Daoy (cell line): ENCODE data around the gene FAM83F. TPM values are rescaled to one million over a fixed set of nuclear protein-coding genes. Genes with fewer than 3 reads are reported as not detected.

ENCODE experiments used
- DNase-seq: peaks from one replicate; pipeline ENCODE4 v3.0.0-alpha.2; 2015; ENCODE audit warnings: low read depth
- total RNA-seq: library from RNA; depleted of rRNA; stranded (reverse); fragments of >200 nt; shearing (Covaris generic); gene quantifications from 2 replicates; pipeline ENCODE4 v1.2.3, GENCODE V29; 2014

Gene FAM83F
- total RNA-seq, 1 experiment from 2014 or later = 0.06 TPM

GRCh38 chr22:40036126-40036525 lies 41.4 kb downstream of the FAM83F start:
- DNase-seq = no peak

GRCh38 chr22:40036591-40037225 lies 42.0 kb downstream of the FAM83F start:
- peak; percentile 80 for DNase-seq

GRCh38 chr22:40037320-40037719 lies 42.6 kb downstream of the FAM83F start:
- DNase-seq = no peak

- no peak for DNase-seq
These were observed 44.8 kb downstream of the FAM83F start for GRCh38 chr22:40039482-40040115.

GRCh38 chr22:40040927-40041326 lies 46.2 kb downstream of the FAM83F start:
- DNase-seq = peak; percentile 21

GRCh38 chr22:40041366-40042137 lies 46.8 kb downstream of the FAM83F start:
- no peak for DNase-seq

GRCh38 chr22:40042312-40042711 lies 47.6 kb downstream of the FAM83F start:
- DNase-seq = no peak

- DNase-seq = no peak
These were observed 48.3 kb downstream of the FAM83F start for GRCh38 chr22:40043081-40043480.

GRCh38 chr22:40043793-40044101 lies 49.0 kb downstream of the FAM83F start:
- no peak for DNase-seq

GRCh38 chr22:40044102-40044869 lies 49.5 kb downstream of the FAM83F start:
- peak; percentile 99 for DNase-seq

GRCh38 chr22:40044870-40045834 lies 50.4 kb downstream of the FAM83F start:
- DNase-seq = peak; percentile 72

- DNase-seq = no peak
These were observed 51.4 kb downstream of the FAM83F start for GRCh38 chr22:40046126-40046525.

GRCh38 chr22:40050258-40050657 lies 55.5 kb downstream of the FAM83F start:
- no peak for DNase-seq

GRCh38 chr22:40051322-40051721 lies 56.6 kb downstream of the FAM83F start:
- DNase-seq = no peak

GRCh38 chr22:40053460-40053859 lies 58.7 kb downstream of the FAM83F start:
- DNase-seq = no peak

- no peak for DNase-seq
These were observed 59.7 kb downstream of the FAM83F start for GRCh38 chr22:40054486-40054885.

- no peak for DNase-seq
These were observed 60.6 kb downstream of the FAM83F start for GRCh38 chr22:40055143-40055883.

- no peak for DNase-seq
These were observed 61.4 kb downstream of the FAM83F start for GRCh38 chr22:40056154-40056553.

- no peak for DNase-seq
These were observed 61.8 kb downstream of the FAM83F start for GRCh38 chr22:40056559-40056958.

- DNase-seq = no peak
These were observed 62.9 kb downstream of the FAM83F start for GRCh38 chr22:40057652-40058051.
